ENCODE measurements around the gene CRELD1. TPM values are rescaled to one million over a fixed set of nuclear protein-coding genes. Genes with fewer than 3 reads are reported as not detected.

The CRELD1 gene
- total RNA-seq (2021; fragmentation: NEBNext Ultra II Directional; extraction: Animal tissue kit (Norgen Biotek cat#: 25700)): 10 to 100 TPM; 11.3 to 22.6 (median 12.4) TPM
- long read RNA-seq, transcript CRELD1-206 (11 exons, 1,778 nt): minor isoform, 9 of 39 reads
- long read RNA-seq, transcript CRELD1-202 (10 exons, 2,696 nt): major isoform, 11 of 39 reads
- long read RNA-seq, transcript CRELD1-203 (11 exons, 1,728 nt): minor isoform, 6 of 39 reads
- long read RNA-seq, partial matches to known transcripts: 0 of 39 reads
- long read RNA-seq, other reads (novel, unspliced or antisense): 12 of 39 reads

- DNase-seq: peak; percentile 82
- H3K27me3 Mint-ChIP-seq (ENCODE audit: insufficient read depth): no peaks in the 10 kb centered on the region; the same call in 1 of the 2 replicates
- H3K27ac Mint-ChIP-seq: peak within 1 kb of the TSS; percentile 89
- no peaks in the 10 kb centered on the region for H3K9me3 Mint-ChIP-seq
- H3K4me1 Mint-ChIP-seq (ENCODE audit: low read depth): peaks cover 22% of the 10 kb centered on the region
- H3K4me3 Mint-ChIP-seq: peak within 1 kb of the TSS; percentile 90
- no peak for TF ChIP-seq CTCF (IDR thresholded peaks at IDR 0.05)
- H3K36me3 Mint-ChIP-seq (ENCODE audit: low read depth): peaks cover 12% of the 10 kb centered on the region
Measured at GRCh38 chr3:9933561-9934234, at the start of gene CRELD1. TSS of gene CRELD1 (plus strand) at chr3:9933834. CDS start at chr3:9934439, 605 bp downstream.

- Mint-ChIP-seq H3K4me3 (peak overlapping the region; percentile 75), H3K9me3 (no peaks in the 10 kb centered on the region), H3K27ac (peak overlapping the region; percentile 88), H3K36me3 (ENCODE audit: low read depth) (no peaks in the 10 kb centered on the region), H3K27me3 (ENCODE audit: insufficient read depth) (no peaks in the 10 kb centered on the region), H3K4me1 (ENCODE audit: low read depth) (peaks cover 36% of the 10 kb centered on the region)
- peak; percentile 30; the same call in 1 of the 2 replicates for TF ChIP-seq CTCF (IDR thresholded peaks at IDR 0.05)
- DNase-seq: peak; percentile 91
Measured at GRCh38 chr3:9884555-9885165, 49.0 kb upstream of the CRELD1 start.

GRCh38 chr3:9886328-9886727 is 47.3 kb upstream of the CRELD1 start:
- no peak for DNase-seq
- Mint-ChIP-seq H3K27me3 (ENCODE audit: insufficient read depth) (no peaks in the 10 kb centered on the region), H3K36me3 (ENCODE audit: low read depth) (peaks cover 5% of the 10 kb centered on the region; the same call in 1 of the 2 replicates), H3K27ac (no peak overlapping the region), H3K9me3 (no peaks in the 10 kb centered on the region), H3K4me1 (ENCODE audit: low read depth) (peaks cover 42% of the 10 kb centered on the region), H3K4me3 (no peak overlapping the region)
- no peak for TF ChIP-seq CTCF (IDR thresholded peaks at IDR 0.05)

GRCh38 chr3:9887480-9887879 is 46.2 kb upstream of the CRELD1 start:
- no peak overlapping the region for H3K27ac Mint-ChIP-seq
- peaks cover 13% of the 10 kb centered on the region for H3K36me3 Mint-ChIP-seq (ENCODE audit: low read depth)
- H3K4me1 Mint-ChIP-seq (ENCODE audit: low read depth): peaks cover 46% of the 10 kb centered on the region
- no peak for TF ChIP-seq CTCF (IDR thresholded peaks at IDR 0.05)
- DNase-seq: no peak
- no peaks in the 10 kb centered on the region for H3K9me3 Mint-ChIP-seq
- no peaks in the 10 kb centered on the region for H3K27me3 Mint-ChIP-seq (ENCODE audit: insufficient read depth)
- H3K4me3 Mint-ChIP-seq: no peak overlapping the region

- H3K27ac Mint-ChIP-seq: no peak overlapping the region
- no peak overlapping the region for H3K4me3 Mint-ChIP-seq
- H3K36me3 Mint-ChIP-seq (ENCODE audit: low read depth): peaks cover 23% of the 10 kb centered on the region
- DNase-seq: no peak
- H3K27me3 Mint-ChIP-seq (ENCODE audit: insufficient read depth): no peaks in the 10 kb centered on the region
- H3K9me3 Mint-ChIP-seq: no peaks in the 10 kb centered on the region
- TF ChIP-seq CTCF (IDR thresholded peaks at IDR 0.05): no peak
- H3K4me1 Mint-ChIP-seq (ENCODE audit: low read depth): peaks cover 55% of the 10 kb centered on the region
Measured at GRCh38 chr3:9888540-9888939, 45.1 kb upstream of the CRELD1 start.

All from HFFc6 (cell line).